Stimulated activated CD4-positive, alpha-beta T cell treated with anti-CD3 and anti-CD28 coated beads, Interleukin-12 subunit alpha, Interleukin-12 subunit beta, amount 100 ng/mL, for 24 hours (primary cell): ENCODE results near the gene CCL25.
"Not testable (repeated sequence)": the region's sequence is repeated elsewhere in the genome, so short reads cannot be mapped to it uniquely, and the experiment has no call there.

Experiments
- DNase-seq, 2 experiments: peaks; one replicate each; pipeline ENCODE4 v3.0.0-alpha.2; 2020; ENCODE audit warnings: low read depth in 2 of 2

Gene CCL25

GRCh38 chr19:8052464-8052859, at the start of gene CCL25:
Gene CCL25 (plus strand): TSS chr19:8052760. CDS start chr19:8053050, 290 bp downstream.
- DNase-seq: no peak

DNA sequence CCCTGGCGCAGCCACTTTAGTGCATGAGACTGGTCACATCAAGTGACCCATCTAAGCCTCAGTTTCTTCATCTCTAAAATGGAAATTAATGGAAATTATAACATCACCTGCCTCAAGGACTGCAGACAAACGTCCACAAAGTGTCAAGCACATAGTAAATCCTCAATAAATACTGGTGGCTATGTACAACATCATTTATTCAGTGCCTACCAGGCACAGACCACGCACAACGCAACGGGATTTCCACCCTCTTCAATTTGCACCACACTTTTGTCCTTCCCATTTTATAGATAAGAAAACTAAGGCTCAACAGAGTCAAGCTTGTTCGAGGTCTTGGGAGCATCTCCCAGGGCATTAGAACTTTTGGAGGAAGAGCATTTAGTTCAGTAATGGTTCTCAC, 48.6 kb upstream of the CCL25 start:
- no peak for DNase-seq

- no peak for DNase-seq
Measured at GRCh38 chr19:8004723-8005513, 47.6 kb upstream of the CCL25 start.

GRCh38 chr19:8005534-8006256, 46.9 kb upstream of the CCL25 start, which contains the start of gene ELAVL1:
Gene ELAVL1 (minus strand): TSS chr19:8005641. CDS start chr19:7991815, 13,826 bp downstream.
- peak; percentile 80 to 85 for DNase-seq

DNA sequence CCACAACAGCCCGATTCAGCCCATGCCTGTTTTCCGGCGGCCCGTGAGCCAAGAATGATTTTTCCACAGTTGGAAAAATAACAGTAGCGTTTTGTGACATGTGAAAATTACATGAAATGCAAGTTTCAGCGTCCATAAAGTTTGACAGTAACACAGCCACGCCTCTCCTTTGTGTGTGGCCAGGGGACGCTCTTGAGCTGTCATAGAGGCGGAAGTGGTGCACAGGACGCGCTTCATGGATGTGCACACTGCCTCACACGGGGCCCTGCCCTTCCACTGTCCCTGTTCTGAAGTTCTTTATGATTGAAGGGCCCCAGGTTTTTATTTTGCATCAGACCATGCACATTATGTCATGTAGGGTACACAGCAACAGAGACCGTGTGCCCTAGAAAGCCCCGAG, 34.8 kb upstream of the CCL25 start:
- no peak for DNase-seq

- DNase-seq: no peak
Measured at GRCh38 chr19:8020681-8021080, 31.9 kb upstream of the CCL25 start.

- no peak for DNase-seq
Measured at GRCh38 chr19:8021374-8021773, 31.2 kb upstream of the CCL25 start.

DNA sequence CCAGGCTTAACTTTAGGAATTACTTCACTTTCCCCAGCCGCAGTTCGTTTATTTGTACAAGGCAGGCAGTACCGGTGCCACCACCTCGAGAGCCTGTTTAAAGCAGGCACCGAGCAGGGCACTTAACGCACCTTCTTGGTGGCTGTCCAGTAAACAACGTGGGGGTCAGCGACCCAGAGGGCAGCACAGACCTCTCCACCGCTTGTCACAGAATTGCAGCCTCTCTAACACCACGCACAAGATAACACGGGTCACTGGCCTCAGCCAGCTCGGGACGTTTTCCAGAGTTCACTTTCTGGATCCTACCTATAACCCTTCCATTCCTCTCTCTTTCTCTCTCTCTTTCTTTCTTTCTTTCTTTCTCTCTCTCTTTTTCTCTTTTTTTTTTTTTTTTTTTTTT, 30.3 kb upstream of the CCL25 start:
- no peak for DNase-seq

DNA sequence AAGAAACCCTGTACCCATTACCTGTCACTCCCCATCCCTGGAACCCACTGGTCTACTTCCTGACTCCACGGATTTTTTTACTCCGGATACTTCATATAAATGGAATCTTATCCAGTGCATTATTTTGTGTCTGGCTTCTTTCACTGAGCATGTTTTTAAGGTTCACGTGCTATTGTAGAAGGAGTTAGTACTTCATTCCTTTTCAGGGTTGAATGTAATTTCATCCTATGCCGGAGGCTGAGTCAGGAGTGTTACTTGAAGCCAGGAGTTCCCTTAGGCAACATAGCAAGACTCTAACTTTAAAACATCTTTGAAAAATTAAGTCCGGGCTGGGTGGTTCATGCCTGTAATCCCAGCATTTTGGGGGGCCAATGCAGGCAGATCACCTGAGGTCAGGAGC, 29.2 kb upstream of the CCL25 start:
- no peak for DNase-seq

GRCh38 chr19:8024256-8024655, 28.3 kb upstream of the CCL25 start:
- not testable (repeated sequence) for DNase-seq

DNA sequence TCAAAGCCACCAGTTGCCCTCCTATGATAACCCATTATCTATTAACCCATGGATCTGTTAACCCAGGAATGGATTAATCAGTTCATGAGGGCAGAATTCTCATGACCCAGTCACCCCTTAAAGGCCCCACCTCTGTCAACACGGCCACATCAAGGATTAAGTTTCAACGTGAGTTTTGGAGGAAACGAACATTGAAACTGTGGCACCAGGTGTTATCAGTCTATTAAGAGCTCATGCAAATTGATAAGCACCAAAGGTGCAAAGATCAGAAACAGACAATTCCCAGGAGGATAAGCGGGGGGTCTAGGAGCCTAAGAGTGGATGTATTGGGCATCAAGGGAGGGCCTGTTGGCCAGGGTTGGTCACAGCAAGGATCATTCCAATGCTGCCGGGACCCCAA, 27.2 kb upstream of the CCL25 start:
- no peak for DNase-seq

DNA sequence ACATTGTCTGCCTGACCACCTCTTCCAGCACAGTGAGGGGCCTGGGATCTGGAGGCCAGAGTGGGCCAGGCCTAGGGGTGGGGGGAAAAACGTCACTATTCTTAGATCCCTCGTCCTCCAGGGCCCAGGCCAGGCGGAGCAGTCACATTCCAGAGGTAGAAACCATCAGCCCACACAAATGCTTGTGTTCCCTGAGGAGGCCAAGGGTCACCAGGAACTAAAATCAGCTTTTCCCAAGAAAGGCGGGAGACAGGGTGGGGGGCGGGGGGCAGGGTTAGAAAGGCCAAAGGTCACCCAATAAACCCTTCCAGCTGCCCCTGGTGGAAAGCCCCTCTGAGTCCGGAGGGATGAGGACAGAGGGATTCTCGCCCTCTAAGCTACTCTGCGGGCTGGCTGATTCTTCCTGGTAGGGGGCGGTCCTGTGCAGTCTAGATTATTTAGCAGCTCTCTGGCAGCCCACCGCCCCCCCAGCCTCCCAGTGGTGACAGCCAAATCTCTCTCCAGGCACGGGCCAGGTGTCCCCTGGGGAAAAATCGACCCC, 23.5 kb upstream of the CCL25 start:
- DNase-seq: no peak

GRCh38 chr19:8030960-8031359, 21.6 kb upstream of the CCL25 start:
- no peak for DNase-seq

GRCh38 chr19:8033287-8034177, 19.0 kb upstream of the CCL25 start:
- not testable (repeated sequence) for DNase-seq

DNA sequence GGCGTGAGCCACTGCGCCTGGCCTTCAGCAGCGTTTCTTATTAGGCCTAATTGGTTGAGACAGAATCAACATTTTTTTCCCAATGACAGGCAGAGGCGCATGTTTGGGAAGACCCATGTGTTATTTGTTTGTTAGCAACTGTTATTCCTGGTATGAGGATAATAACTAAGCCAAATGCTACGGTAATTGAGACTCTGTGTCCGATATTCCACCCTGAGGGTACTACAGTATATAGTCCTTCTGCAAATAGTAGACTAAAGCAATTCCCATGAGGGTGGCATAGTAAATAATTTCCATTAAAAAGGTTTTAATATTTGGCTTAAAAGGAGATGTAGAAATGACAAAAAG, 18.4 kb upstream of the CCL25 start:
- no peak for DNase-seq

DNA sequence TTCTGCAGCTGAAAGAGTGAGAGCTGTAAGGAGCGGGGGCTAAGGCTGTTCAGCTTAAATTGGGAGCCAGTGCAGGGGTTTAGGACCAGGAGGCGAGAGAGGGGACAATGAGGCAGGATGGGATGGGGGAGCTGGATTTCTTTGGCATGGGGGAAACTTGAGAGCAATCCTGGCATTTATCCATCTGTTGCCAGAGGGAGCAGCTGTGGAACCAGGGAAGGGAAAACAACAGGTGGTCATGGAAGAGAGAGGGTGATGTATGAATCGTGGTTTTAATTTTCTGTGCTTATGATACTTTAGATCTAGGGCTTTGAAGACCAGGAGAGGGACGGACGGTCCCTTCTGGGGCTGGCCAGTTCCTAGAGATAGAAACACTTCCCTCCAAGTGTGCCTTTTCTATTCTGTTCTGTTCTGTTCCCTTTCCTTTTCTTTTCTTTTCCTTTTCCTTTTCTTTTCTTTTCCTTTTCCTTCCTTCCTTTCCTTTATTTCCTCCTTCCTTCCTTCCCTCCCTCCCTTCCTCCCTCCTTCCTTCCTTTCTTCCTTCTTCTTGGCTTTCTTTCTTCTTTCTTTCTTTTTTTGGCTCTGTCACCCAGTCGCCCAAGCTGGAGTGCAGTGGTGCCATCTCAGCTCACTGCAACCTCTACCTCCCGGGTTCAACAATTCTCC, 16.0 kb upstream of the CCL25 start:
- no peak for DNase-seq

DNA sequence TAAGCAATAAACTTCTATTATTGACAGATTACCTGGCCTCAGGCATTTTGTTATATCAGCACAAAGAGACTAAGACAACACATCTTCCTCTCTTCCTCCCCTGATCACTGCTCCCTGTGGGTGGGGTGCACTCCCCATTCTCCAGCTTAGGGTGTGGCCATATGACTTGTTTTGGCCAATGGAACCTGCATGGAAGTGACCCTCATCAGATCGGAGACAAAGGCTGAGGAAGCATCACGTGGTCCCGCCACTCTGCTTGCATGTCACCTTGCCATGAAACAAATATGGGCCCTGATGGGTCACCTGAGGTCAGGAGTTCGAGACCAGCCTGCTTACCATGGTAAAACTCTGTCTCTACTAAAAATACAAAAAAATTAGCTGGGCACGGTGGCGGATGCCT, 13.7 kb upstream of the CCL25 start:
- no peak for DNase-seq

DNA sequence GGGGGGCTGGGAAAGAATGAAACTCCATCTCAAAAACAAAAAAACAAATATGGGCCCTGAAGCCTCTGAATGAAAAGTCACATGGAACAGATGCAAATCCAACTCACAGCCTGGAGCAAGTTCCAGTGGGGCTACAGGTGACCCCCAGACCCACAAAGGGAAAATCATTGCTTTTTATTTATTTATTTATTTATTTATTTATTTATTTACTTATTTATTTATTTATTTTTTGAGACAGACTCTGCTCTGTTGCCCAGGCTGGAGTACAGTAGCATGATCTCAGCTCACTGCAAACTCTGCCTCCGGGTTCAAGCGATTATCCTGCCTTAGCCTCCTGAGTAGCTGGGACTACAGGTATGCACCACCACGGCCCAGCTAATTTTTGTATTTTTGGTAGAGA, 13.3 kb upstream of the CCL25 start:
- DNase-seq: no peak

- no peak for DNase-seq
Measured at GRCh38 chr19:8041531-8041931, 11.0 kb upstream of the CCL25 start.

GRCh38 chr19:8042900-8043299, 9.7 kb upstream of the CCL25 start:
- DNase-seq: no peak

DNA sequence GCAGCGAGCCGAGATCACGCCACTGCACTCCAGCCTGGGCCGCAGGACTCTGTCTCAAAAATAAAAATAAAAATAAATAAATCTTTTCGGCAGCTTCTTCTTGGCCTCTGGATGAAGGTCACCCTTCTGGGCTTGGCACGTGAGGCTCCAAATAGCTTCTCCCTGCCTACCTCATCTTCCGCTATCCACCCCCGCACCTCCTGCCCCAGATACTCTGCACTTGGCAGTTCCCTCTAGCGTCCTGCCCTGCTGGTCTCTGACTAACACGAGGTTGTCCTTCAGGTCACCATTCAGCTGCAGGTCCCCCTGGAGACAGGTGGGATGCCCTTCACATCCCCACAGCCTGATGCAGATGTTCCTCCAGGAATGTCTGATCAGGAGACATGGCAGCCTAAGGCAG, 8.5 kb upstream of the CCL25 start:
- DNase-seq: no peak
